Neural crest cell (in vitro differentiated cells): ENCODE data around the gene ATG7. TPM values are rescaled to one million over a fixed set of nuclear protein-coding genes. Genes with fewer than 3 reads are reported as not detected.
"Not testable (repeated sequence)": the region's sequence is repeated elsewhere in the genome, so short reads cannot be mapped to it uniquely, and the experiment has no call there.

Source experiments
- DNase-seq: peaks from one replicate; pipeline ENCODE4 v3.0.0; 2021; ENCODE audit warnings: low read depth, mixed read lengths, low spot score
- H3K27ac Mint-ChIP-seq: one replicate; pipeline ENCODE4 v1.8.0; 2021; ENCODE audit warnings: mild to moderate bottlenecking, mixed read lengths; ENCODE audit not compliant: unreplicated experiment
- H3K27me3 Mint-ChIP-seq: 2 replicates; pipeline ENCODE4 v1.8.0; 2021; ENCODE audit warnings: low read depth, mild to moderate bottlenecking, mixed read lengths
- H3K36me3 Mint-ChIP-seq: 2 replicates; pipeline ENCODE4 v1.8.0; 2021; ENCODE audit warnings: low read depth, mild to moderate bottlenecking, mixed read lengths
- H3K4me1 Mint-ChIP-seq: 2 replicates; pipeline ENCODE4 v1.8.0; 2021; ENCODE audit warnings: mixed read lengths
- H3K4me3 Mint-ChIP-seq: one replicate; pipeline ENCODE4 v1.8.0; 2021; ENCODE audit warnings: mild to moderate bottlenecking, mixed read lengths
- H3K9me3 Mint-ChIP-seq: 2 replicates; pipeline ENCODE4 v1.8.0; 2021; ENCODE audit warnings: mixed read lengths
- total RNA-seq: library from RNA; stranded (reverse); gene quantifications from 2 replicates; pipeline ENCODE4 v1.2.1, GENCODE V29; 2021
- TF ChIP-seq, protein P1 (sequence below): fragments of 200-600 bp; sonication (generic); conservative IDR thresholded peaks from 2 replicates; pipeline ENCODE4 v1.5.0; 2021; ENCODE audit warnings: antibody characterized with exemption, mild to moderate bottlenecking

The ATG7 gene
- total RNA-seq, 1 donor from 2014 or later = 29.6 TPM

DNA sequence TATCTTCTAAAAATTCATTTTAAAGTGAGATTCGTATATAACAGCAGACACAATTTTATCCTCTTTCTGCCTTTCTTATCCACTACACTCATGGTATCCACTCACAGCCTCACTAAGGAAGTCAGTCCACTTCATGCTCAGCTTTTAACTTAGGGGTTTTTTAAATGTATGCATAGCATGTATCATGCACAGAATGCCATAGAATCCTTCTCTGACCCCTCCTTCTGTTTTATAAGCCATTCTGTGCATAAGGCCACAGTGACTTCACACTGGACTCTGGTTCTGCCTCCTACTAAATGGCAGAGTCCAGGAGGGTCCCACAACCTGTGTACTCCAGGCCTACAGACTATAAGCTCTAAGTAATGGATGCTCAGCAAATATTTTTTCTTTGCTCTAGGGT is 129.2 kb downstream of the ATG7 start:
- no peaks in the 10 kb centered on the region for H3K4me1 Mint-ChIP-seq
- peaks cover 8% of the 10 kb centered on the region for H3K9me3 Mint-ChIP-seq
- no peak overlapping the region for H3K4me3 Mint-ChIP-seq
- TF ChIP-seq, protein P1, sequence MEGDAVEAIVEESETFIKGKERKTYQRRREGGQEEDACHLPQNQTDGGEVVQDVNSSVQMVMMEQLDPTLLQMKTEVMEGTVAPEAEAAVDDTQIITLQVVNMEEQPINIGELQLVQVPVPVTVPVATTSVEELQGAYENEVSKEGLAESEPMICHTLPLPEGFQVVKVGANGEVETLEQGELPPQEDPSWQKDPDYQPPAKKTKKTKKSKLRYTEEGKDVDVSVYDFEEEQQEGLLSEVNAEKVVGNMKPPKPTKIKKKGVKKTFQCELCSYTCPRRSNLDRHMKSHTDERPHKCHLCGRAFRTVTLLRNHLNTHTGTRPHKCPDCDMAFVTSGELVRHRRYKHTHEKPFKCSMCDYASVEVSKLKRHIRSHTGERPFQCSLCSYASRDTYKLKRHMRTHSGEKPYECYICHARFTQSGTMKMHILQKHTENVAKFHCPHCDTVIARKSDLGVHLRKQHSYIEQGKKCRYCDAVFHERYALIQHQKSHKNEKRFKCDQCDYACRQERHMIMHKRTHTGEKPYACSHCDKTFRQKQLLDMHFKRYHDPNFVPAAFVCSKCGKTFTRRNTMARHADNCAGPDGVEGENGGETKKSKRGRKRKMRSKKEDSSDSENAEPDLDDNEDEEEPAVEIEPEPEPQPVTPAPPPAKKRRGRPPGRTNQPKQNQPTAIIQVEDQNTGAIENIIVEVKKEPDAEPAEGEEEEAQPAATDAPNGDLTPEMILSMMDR = no peak
- peaks cover 11% of the 10 kb centered on the region for H3K36me3 Mint-ChIP-seq
- no peak overlapping the region for H3K27ac Mint-ChIP-seq
- H3K27me3 Mint-ChIP-seq = no peaks in the 10 kb centered on the region
- DNase-seq = no peak

DNA sequence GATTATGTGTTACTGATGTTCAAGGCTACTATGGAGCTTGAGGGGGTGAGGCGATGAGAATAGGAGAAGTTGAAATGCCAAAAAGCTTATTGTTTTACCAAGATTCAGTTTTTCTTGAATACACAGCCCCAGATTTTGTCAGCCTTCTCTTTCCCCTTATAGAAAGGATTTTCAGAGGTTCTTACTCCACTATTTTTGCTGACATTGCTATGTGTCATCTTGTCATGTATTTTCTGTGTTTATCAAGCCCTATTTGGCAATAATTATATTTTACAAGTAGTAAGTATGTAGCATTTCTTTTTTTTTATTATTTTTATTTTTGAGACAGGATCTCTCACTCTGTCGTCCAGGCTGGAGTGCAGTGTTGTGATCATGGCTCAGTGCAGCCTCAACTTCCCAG is 133.1 kb downstream of the ATG7 start:
- H3K36me3 Mint-ChIP-seq = peaks cover 42% of the 10 kb centered on the region
- H3K4me1 Mint-ChIP-seq = no peaks in the 10 kb centered on the region
- no peak overlapping the region for H3K27ac Mint-ChIP-seq
- no peak for DNase-seq
- peaks cover 32% of the 10 kb centered on the region for H3K9me3 Mint-ChIP-seq
- H3K27me3 Mint-ChIP-seq = no peaks in the 10 kb centered on the region
- TF ChIP-seq, protein P1 = no peak
- H3K4me3 Mint-ChIP-seq = no peak overlapping the region

DNA sequence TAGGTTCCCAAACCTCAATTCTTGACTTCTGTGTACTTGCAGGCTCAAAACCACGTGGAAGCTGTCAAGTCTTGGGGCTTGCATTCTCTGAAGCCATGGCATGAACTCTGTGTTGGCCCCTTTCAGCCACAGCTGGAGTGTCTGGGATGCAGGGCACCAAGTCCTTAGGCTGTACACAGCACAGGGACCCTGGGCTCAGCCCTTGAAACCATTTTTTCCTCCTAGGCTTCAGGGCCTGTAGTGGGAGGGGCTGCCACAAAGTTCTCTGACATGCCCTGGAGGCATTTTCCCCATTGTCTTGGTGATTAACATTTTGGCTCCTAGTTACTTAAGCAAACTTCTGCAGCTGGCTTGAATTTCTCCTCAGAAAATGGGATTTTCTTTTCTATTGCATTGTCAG is 135.4 kb downstream of the ATG7 start:
- TF ChIP-seq, protein P1 = no peak
- DNase-seq = no peak
- Mint-ChIP-seq H3K27ac (no peak overlapping the region), H3K9me3 (peaks cover 37% of the 10 kb centered on the region), H3K36me3 (peaks cover 54% of the 10 kb centered on the region), H3K4me3 (no peak overlapping the region), H3K27me3 (no peaks in the 10 kb centered on the region), H3K4me1 (no peaks in the 10 kb centered on the region)

DNA sequence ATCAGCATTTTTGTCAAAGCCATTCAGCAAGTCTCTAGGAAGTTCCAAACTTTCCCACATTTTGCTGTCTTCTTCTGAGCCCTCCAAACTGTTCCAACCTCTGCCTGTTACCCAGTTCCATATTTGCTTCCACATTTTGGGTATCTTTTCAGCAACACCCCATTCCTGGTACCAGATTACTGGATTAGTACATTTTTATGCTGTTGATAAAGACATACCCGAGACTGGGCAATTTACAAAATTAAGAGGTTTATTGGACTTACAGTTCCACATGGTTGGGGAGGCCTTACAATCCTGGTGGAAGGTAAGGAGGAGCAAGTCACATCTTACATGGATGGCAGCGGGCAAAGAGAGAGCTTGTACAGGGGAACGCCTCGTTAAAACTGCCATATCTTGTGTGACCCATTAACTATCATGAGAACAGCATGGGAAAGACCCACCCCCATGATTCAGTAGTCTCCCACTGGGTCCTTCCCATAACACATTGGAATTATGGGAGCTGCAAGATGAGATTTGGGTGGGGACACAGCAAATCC is 136.2 kb downstream of the ATG7 start:
- not testable (repeated sequence) for H3K4me1 Mint-ChIP-seq
- peaks cover 57% of the 10 kb centered on the region for H3K36me3 Mint-ChIP-seq
- peaks cover 37% of the 10 kb centered on the region for H3K9me3 Mint-ChIP-seq

DNA sequence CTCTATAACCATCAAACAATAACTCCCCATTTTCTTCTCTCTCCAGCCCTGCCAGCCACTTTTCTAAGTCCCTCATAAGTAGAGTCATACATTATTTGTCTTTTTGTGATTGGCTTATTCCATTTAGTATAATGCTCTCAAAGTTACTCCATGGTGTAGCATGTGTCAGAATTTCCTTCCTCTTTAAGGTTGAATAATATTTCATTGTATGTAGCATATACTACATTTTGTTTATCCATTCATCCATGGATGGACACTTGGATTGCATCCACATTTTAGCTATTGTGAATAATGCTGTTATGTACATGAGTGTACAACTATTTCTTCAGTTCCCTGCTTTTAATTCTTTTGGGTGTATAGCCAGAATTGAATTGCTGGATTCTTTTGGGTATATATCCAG is 138.4 kb downstream of the ATG7 start:
- H3K4me3 Mint-ChIP-seq = no peak overlapping the region
- H3K27ac Mint-ChIP-seq = no peak overlapping the region
- H3K4me1 Mint-ChIP-seq = no peaks in the 10 kb centered on the region
- H3K36me3 Mint-ChIP-seq = peaks cover 55% of the 10 kb centered on the region
- TF ChIP-seq, protein P1 = no peak
- no peaks in the 10 kb centered on the region for H3K27me3 Mint-ChIP-seq
- DNase-seq = no peak
- H3K9me3 Mint-ChIP-seq = peaks cover 38% of the 10 kb centered on the region

More for the DNA sequence above, 136.2 kb downstream of the ATG7 start:
- not testable (repeated sequence) for H3K27me3 Mint-ChIP-seq, H3K27ac Mint-ChIP-seq, DNase-seq, H3K4me3 Mint-ChIP-seq

DNA sequence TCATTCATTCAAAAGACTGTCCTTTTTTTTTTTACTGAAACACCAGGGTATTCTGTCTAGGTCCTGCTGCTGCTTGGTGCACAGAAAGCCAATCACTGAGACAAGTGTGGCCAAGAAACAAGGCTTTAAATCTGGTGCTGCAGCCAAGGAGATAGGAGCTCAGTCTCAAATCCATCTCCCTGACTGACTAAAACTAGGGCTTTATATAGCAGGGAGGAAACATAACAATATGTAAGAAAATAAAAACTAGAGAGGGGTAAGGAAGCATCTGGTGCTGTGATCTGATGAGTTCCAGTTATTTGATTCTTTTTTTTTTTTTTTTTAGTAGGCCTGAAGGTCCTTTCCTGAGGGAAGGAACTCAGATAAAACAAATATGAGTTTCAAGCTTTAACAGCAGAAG is 139.8 kb downstream of the ATG7 start:
- Mint-ChIP-seq H3K4me3 (no peak overlapping the region), H3K9me3 (peaks cover 32% of the 10 kb centered on the region), H3K4me1 (no peaks in the 10 kb centered on the region), H3K36me3 (peaks cover 46% of the 10 kb centered on the region), H3K27me3 (no peaks in the 10 kb centered on the region), H3K27ac (peak overlapping the region; percentile 15)
- DNase-seq = no peak
- TF ChIP-seq, protein P1 = no peak
